ENCODE results near the gene FOSL1. TPM values are rescaled to one million over a fixed set of nuclear protein-coding genes. Genes with fewer than 3 reads are reported as not detected.

The FOSL1 gene
- total and polyA plus RNA-seq, 2 of the 13 experiments (the other 11 are each of a cell fraction or from before 2014, with no cell fraction given), result 4.0 to 4.1 TPM

- TF ChIP-seq RNF219 (CRISPR knock-in tag; IDR thresholded peaks at IDR 0.05), result no peak
- TF ChIP-seq ASH2L (IDR thresholded peaks at IDR 0.05; ENCODE audit: insufficient read length, low read depth, low read length), result no peak
- TF ChIP-seq IRF1 (CRISPR knock-in tag; IDR thresholded peaks at IDR 0.05; ENCODE audit: low read depth), result no peak
- TF ChIP-seq ZNF83 (CRISPR knock-in tag; IDR thresholded peaks at IDR 0.05; ENCODE audit: borderline replicate concordance), result no peak
- 0 out of 2 replicates have a peak, but pooled peaks have one; percentile 39 for TF ChIP-seq POGK (CRISPR knock-in tag; conservative IDR thresholded peaks at IDR 0.05)
- no peak for TF ChIP-seq SNAI1 (CRISPR knock-in tag; IDR thresholded peaks at IDR 0.05; ENCODE audit: borderline replicate concordance)
- peak in 1 of 2 experiments; percentile 63; a peak in 1 of 4 replicates for TF ChIP-seq KLF16 (CRISPR knock-in tag; IDR thresholded peaks at IDR 0.05)
- no peak for TF ChIP-seq PCBP1 (IDR thresholded peaks at IDR 0.05; ENCODE audit: borderline replicate concordance, low read depth, low read length)
- no peak for TF ChIP-seq AFF4 (CRISPR knock-in tag; IDR thresholded peaks at IDR 0.05)
- no peak for TF ChIP-seq ZSCAN20 (CRISPR knock-in tag; IDR thresholded peaks at IDR 0.05; ENCODE audit: borderline replicate concordance)
- TF ChIP-seq ZFP62 (CRISPR knock-in tag; IDR thresholded peaks at IDR 0.05), result no peak
- no peak for TF ChIP-seq PRMT3 (CRISPR knock-in tag; IDR thresholded peaks at IDR 0.05; ENCODE audit: borderline replicate concordance, low read depth)
- no peak for TF ChIP-seq ZNF513 (CRISPR knock-in tag; conservative IDR thresholded peaks at IDR 0.05)
- TF ChIP-seq ATF4 (CRISPR knock-in tag; IDR thresholded peaks at IDR 0.05), result no peak
- no peak for TF ChIP-seq TBL1XR1 (IDR thresholded peaks at IDR 0.05; ENCODE audit: borderline replicate concordance, low read length, partially characterized antibody)
- no peak for TF ChIP-seq ZNF703 (CRISPR knock-in tag; IDR thresholded peaks at IDR 0.05; ENCODE audit: borderline replicate concordance)
- no peak for TF ChIP-seq KLF11 (CRISPR knock-in tag; IDR thresholded peaks at IDR 0.05)
- peak; percentile 69; the same call in 1 of the 2 replicates for TF ChIP-seq ZNF205 (CRISPR knock-in tag; IDR thresholded peaks at IDR 0.05)
These were observed 15.5 kb downstream of the FOSL1 start (continued) for GRCh38 chr11:65884716-65885092.
